CD4-positive, alpha-beta T cell treated with Interleukin-6 at 100 ng/mL for 8 hours (primary cell): Measurements from ENCODE around the gene C10orf88.
"Not testable (repeated sequence)": the region's sequence is repeated elsewhere in the genome, so short reads cannot be mapped to it uniquely, and the experiment has no call there.

Experiments
- DNase-seq: peaks from one replicate; pipeline ENCODE4 v3.0.0-alpha.2; 2020; ENCODE audit warnings: mixed read lengths, low spot score

Gene C10orf88

DNA sequence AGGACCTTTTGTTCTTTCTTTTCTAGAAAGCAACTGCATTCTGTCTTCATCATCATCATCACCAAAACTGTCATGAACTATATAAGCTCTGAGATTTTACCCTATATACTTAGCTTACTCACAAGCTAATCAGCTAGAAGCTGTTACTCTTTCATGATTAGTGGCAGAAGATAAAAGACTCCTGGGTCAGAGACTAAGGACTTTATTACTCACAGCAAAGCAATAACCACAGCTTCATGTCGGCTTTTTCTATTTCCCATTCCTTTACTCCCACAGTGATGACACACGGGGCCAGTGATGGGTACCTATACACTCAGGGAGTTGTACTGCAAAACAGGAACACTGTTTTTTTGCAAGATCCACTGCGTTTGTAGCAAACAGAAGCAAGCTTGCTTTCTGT, 8.4 kb upstream of the C10orf88 start:
- DNase-seq = no peak

GRCh38 chr10:122957474-122957873, 3.4 kb upstream of the C10orf88 start:
- DNase-seq = no peak

DNA sequence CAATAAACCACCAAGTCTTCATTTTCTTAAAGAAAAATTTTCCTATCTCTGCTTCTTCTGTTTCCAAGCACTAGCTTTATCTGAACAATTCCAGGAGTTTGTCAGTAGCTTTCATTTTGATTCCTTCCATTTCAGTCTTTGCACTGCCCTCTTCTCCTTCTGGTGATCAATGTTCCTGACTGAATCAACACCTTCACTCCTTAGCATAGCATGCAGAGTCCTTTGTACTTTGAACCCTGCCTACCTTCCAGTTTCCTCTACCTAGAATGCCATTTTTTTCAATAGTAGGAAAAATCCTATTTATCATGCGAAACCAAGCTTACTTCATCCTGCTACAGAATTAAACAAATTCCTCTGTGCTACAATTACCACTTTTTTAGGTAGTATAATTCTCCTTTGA, 1.9 kb upstream of the C10orf88 start:
- DNase-seq = no peak

DNA sequence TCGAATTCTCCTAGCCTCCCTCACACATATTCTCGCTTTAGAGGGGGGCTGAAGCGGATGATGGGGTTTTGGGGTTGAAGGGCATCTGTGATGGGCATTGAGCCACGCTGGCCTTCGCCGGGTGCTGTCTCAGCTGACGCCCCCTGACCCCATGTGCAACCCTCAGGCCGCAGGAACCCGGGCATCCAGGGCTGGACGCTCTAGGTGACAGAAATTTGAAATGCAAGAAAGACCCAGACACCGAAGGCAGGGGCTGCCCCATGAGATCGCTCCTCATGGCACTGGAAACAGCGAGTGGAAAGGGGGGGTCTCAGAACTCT, 664 bp upstream of the C10orf88 start:
- no peak for DNase-seq

DNA sequence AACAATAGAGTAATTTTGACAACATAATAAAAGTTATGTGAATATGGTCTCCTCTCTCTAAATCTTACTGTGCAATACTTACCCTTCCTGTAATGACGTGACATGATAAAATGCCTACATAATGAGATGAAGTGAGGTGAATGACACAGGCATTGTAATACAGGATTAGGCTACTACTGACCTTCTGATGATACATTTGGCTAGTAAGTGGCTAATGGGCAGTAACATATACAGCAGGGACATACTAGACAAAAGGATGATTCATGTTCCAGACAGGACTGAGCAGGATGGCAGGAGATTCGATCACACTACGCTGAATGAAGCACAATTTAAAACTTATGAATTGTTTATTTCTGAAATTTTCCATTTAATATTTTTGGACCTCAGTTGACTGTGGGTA, 4.7 kb downstream of the C10orf88 start:
- no peak for DNase-seq

DNA sequence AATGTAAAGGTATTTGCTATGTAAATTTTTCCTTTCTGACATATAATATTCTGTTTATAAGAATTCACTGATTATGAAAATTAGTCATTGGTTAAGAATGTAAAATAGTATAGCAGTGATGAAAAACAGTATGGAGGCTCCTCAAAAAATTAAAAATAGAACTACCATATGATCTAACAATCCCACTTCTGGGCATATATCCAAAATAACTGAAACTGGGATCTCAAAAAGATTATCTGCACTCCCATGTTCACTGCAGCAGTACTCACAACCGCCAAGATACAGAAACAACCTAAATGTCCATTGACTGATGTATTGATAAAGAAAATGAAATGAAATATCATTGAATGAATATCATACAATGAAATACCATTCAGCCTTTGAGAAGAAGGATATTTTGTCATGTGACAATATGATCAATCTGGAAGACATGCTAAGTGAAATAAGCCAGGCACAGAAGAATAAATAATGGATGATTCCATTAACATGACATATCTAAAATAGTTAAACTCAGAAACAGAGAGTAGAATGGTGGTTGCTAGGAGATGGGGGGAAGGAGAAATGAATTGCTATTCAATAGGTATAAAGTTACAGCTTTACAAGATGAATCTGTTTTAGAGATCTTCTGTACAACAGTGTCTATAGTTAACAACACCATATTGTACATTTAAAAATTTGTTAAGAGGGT, 14.0 kb downstream of the C10orf88 start:
- no peak for DNase-seq

- DNase-seq = no peak
Measured at GRCh38 chr10:122939133-122939855, 14.7 kb downstream of the C10orf88 start.

DNA sequence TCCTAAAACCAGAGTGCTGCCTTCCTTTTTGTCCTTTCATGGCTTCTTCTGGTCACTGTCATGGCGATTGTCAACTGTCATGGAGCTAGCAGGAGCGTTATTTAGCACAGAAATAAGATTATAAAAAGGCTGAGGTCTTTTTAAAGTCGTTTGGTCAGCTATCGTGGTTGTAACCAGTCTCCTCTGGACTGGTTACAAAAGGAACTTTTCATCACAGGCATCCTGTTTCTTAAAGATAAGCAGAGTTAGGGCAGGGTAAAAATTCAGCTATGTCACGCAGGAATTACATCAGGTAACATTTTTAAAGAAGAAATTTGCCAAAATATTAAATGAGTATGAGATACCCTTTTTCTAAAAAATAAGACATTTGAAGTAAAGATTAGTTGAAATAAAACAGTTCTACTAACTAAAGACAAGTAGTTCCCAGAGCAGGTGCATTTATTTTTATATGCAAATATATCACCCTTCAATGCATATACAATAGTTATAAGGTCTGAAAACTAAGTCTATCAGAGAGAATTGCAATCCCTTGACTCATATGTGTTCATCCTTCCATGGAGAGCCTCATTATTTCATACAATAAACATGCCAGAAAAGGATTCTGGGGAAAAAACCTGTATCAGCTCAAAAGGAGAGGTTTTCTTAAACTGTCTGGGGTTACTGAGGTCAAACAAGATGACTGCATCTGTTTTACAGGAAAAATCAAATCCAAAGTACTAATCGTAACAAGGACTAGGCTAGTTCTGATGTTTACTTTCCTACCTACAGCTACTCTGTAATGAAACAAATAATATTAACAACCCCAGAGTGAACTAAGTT, 22.7 kb downstream of the C10orf88 start:
- no peak for DNase-seq

GRCh38 chr10:122930140-122930539, 23.9 kb downstream of the C10orf88 start:
- DNase-seq = no peak

DNA sequence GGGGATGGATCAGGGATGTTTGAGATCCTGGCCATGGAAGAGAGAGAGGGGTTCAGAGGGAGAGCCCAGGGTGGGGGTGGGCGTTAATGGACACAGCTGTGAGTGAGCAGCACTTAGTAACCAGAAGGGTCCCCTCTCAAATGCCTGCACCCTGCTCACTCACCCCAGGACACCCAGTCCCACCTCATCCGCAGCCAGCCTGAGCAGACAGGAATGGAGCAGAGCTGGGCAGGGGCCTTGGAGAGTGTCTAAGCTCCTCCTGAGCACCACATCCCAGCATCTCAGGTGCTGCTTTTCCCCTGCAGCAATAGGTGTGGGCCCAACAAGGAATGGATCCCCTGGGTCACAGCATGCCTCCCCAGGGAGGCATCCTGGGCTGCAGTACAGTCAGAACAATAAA, 38.3 kb downstream of the C10orf88 start:
- no peak for DNase-seq

DNA sequence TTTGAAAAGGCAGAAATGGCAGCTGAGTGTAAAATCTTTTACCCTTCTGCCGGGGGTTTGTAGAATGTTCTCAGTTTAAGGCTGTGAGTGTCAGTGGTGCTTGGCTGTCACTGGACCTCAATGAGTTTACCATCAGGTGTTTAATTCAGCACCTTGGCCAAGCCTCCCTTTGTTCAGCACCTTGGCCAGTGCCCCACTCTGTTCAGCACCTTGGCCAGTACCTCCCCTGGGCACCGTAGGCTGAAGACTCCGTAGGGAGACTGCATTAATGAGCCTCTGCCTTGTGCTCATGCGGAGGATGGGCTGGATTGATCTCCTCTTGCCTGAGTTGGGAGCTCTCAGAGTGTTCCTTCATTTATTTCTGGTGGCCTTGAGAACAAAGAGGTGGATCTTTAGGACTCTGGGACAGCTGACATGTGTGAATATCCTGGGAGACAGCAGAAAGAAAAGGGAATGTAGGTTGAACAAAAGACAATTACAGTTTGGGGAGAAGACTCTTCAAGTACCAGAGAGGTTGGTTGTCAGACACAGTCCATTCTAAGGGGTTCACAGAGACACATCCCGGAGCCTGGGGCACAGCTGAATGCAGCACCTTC, 42.0 kb downstream of the C10orf88 start:
- DNase-seq = peak; percentile 17

- no peak for DNase-seq
Measured at GRCh38 chr10:122910310-122910709, 43.7 kb downstream of the C10orf88 start, which contains the start of gene FAM24A. TSS of gene FAM24A (plus strand) at chr10:122910610. CDS start at chr10:122911635, 1,025 bp downstream.

DNA sequence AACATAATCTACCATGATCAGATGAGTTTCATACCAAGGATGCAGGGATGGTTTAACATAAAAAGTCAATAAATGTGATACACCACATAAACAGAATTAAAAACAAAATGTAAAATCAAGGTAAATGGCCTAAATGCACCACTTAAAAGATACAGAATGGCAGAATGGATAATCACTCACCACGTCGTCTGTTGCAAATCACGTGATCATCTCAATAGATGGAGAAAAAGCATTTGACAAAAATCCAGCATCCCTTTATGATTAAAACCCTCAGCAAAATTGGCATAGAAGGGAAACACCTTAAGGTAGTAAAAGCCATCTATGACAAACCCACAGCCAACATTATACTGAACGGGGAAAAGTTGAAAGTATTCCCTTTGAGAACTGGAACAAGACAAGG, 50.2 kb downstream of the C10orf88 start:
- DNase-seq = not testable (repeated sequence)

DNA sequence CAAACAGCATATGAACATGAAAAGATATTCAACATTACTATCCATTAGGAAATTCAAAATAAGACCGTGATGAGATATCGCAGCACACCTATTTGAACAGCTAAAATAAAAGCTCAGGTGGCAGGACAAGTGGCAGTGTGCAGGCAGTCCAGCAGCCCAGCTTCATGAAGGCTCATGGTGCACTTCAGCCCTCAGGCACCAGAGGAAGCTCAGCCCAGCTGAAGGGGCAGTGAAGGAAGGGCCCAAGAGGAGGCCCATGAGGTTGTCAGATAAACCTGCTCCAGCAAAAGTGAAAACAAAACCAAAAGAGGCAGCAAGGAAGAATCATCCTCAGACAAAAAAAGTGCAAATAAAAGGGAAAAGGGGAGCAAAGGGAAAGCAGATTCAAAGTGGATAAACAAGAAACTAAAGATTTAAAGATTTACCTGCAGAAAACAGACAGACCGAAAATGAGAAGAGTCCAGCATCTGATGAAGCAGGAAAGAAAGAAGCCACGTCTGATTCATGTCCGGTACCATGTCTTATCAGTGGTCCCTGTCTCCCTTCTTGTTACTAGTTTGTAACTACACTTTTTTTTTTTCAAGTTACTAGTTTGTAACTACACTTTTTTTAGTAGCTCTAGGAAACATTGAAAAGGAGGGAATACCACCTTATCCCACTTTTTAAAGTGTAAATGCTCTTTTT, 59.6 kb downstream of the C10orf88 start:
- DNase-seq = no peak

GRCh38 chr10:122884166-122884565, 69.9 kb downstream of the C10orf88 start:
- DNase-seq = no peak

GRCh38 chr10:122882766-122883165, 71.3 kb downstream of the C10orf88 start:
- DNase-seq = no peak
